ENCODE results near the gene ISL2. TPM values are rescaled to one million over a fixed set of nuclear protein-coding genes. Genes with fewer than 3 reads are reported as not detected.
A peak's percentile ranks its signal among the peaks of the same experiment; 100 is the strongest.

ISL2 gene
- total RNA-seq, 1 donor from 2014 or later: not detected

DNA sequence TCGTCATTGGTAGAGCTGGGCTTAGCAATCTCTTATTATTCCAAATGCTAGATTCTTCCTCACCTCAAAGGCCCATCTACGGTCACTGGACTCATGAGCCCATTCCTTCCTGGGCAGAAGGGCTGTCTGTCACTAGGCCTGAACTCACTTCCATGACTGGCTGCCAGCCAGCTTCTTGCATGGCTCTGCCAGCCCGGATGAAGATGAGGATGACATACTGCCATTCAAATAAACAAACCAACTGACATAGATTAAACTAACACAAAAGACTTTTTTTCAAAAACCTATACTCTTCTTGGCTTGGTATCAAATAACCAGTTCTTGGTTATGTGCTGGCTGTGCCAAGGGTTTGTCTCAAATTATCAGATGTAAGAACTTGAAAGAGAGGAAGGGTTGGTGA lies 23.8 kb downstream of the ISL2 start:
- no peak overlapping the region for H3K27ac Mint-ChIP-seq (ENCODE audit: unreplicated experiment)
- TF ChIP-seq, protein P1, sequence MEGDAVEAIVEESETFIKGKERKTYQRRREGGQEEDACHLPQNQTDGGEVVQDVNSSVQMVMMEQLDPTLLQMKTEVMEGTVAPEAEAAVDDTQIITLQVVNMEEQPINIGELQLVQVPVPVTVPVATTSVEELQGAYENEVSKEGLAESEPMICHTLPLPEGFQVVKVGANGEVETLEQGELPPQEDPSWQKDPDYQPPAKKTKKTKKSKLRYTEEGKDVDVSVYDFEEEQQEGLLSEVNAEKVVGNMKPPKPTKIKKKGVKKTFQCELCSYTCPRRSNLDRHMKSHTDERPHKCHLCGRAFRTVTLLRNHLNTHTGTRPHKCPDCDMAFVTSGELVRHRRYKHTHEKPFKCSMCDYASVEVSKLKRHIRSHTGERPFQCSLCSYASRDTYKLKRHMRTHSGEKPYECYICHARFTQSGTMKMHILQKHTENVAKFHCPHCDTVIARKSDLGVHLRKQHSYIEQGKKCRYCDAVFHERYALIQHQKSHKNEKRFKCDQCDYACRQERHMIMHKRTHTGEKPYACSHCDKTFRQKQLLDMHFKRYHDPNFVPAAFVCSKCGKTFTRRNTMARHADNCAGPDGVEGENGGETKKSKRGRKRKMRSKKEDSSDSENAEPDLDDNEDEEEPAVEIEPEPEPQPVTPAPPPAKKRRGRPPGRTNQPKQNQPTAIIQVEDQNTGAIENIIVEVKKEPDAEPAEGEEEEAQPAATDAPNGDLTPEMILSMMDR (conservative IDR thresholded peaks at IDR 0.05): no peak
- no peaks in the 10 kb centered on the region for H3K36me3 Mint-ChIP-seq (ENCODE audit: low read depth)
- H3K9me3 Mint-ChIP-seq: no peaks in the 10 kb centered on the region
- DNase-seq (ENCODE audit: low read depth, low spot score): no peak
- H3K4me3 Mint-ChIP-seq: no peak overlapping the region
- H3K4me1 Mint-ChIP-seq: no peaks in the 10 kb centered on the region
- peaks cover 2% of the 10 kb centered on the region for H3K27me3 Mint-ChIP-seq (ENCODE audit: low read depth)

DNA sequence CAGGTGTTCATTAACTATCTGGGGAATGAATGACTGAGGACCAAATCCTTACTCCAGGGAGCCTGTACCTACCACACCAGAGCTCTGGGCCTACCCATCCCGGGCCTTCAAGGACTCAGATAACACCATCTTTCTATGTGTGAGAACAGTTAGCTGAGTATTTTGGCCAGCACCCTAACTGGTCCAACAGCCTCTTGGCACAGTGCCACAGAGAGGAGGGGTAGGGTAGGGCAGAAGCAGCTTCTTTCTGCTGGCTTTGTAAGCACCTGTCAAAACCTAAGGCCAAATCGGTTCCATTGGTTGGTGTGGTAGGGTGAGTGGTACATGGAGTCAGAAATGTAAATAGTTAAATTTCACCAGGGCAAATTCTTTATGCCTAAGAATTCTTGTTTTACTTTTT lies 26.7 kb downstream of the ISL2 start:
- Mint-ChIP-seq H3K36me3 (ENCODE audit: low read depth) (no peaks in the 10 kb centered on the region), H3K4me3 (no peak overlapping the region), H3K27ac (ENCODE audit: unreplicated experiment) (no peak overlapping the region), H3K9me3 (no peaks in the 10 kb centered on the region), H3K27me3 (ENCODE audit: low read depth) (no peaks in the 10 kb centered on the region), H3K4me1 (no peaks in the 10 kb centered on the region)
- TF ChIP-seq, protein P1 (conservative IDR thresholded peaks at IDR 0.05): no peak
- DNase-seq (ENCODE audit: low read depth, low spot score): no peak

DNA sequence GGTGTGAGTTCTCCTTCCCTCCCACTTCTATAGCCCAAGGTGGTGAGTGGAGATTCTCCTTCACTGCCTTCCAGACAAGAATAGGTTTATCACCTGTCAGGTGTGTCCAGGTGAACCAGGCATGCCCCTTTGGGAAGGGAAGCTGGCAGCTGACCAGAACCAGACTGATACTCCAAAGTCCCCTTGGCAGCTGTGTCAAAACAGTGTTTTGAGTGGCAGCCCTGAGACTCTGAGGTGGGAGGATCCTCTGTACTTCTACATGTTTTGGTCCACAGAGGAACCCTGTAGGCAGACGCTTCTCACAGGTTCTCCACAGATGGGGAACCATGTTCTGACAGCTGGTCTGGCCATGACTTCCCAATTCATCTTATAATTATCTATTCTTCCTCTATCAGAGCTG lies 30.1 kb downstream of the ISL2 start:
- Mint-ChIP-seq H3K36me3 (ENCODE audit: low read depth) (no peaks in the 10 kb centered on the region), H3K27ac (ENCODE audit: unreplicated experiment) (no peak overlapping the region), H3K9me3 (no peaks in the 10 kb centered on the region), H3K4me1 (no peaks in the 10 kb centered on the region), H3K27me3 (ENCODE audit: low read depth) (no peaks in the 10 kb centered on the region), H3K4me3 (no peak overlapping the region)
- TF ChIP-seq, protein P1 (conservative IDR thresholded peaks at IDR 0.05): no peak
- no peak for DNase-seq (ENCODE audit: low read depth, low spot score)

DNA sequence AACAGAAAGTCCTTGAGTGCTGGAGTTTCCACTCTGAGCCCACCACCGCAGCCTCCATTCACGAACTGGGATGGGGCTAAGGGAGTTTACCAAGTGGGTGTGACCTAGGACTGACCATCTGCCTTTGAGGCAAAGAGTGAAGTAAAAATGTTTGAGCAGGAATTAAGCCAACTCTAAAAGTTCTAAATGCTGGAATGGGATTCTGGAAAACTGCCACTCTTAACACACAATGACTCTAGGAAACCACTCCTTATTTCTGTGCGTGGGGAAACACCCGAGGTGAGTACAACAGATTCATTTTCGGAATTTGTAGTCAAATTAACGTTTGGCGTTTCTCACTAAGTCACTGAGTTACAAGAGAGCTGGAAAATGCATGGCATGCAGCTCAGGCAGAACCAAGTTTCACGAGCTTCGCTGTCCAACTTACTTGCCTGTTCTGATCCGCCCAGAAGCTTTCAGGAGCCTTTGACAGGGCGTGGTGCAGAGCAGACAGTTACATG lies 31.6 kb downstream of the ISL2 start:
- H3K9me3 Mint-ChIP-seq: no peaks in the 10 kb centered on the region
- H3K27me3 Mint-ChIP-seq (ENCODE audit: low read depth): no peaks in the 10 kb centered on the region
- H3K4me1 Mint-ChIP-seq: no peaks in the 10 kb centered on the region
- no peaks in the 10 kb centered on the region for H3K36me3 Mint-ChIP-seq (ENCODE audit: low read depth)
- H3K4me3 Mint-ChIP-seq: no peak overlapping the region
- no peak for DNase-seq (ENCODE audit: low read depth, low spot score)
- H3K27ac Mint-ChIP-seq (ENCODE audit: unreplicated experiment): no peak overlapping the region
- TF ChIP-seq, protein P1 (conservative IDR thresholded peaks at IDR 0.05): no peak

DNA sequence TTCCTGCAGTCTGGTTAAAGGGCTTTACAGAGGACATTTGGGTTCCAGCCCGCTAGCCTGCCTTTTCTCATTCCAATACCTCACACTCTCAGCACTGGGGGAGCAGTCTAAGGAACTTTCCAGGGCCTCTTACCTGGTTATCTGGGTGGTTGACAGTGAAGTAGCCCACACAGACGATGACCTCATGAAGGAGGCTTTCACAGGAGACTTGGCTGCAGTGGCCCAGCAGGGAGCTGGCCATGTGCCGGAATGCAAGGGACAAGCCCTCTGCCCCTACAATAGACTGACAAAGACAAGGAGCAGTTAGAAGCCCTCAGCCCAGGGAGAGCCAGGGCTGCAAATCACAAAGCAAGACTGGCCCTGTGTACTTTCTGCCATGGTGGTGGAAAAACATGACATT lies 39.5 kb downstream of the ISL2 start:
- no peaks in the 10 kb centered on the region for H3K9me3 Mint-ChIP-seq
- no peak overlapping the region for H3K27ac Mint-ChIP-seq (ENCODE audit: unreplicated experiment)
- no peak overlapping the region for H3K4me3 Mint-ChIP-seq
- H3K4me1 Mint-ChIP-seq: peaks cover 11% of the 10 kb centered on the region
- no peaks in the 10 kb centered on the region for H3K27me3 Mint-ChIP-seq (ENCODE audit: low read depth)
- DNase-seq (ENCODE audit: low read depth, low spot score): no peak
- TF ChIP-seq, protein P1 (conservative IDR thresholded peaks at IDR 0.05): no peak
- H3K36me3 Mint-ChIP-seq (ENCODE audit: low read depth): no peaks in the 10 kb centered on the region

DNA sequence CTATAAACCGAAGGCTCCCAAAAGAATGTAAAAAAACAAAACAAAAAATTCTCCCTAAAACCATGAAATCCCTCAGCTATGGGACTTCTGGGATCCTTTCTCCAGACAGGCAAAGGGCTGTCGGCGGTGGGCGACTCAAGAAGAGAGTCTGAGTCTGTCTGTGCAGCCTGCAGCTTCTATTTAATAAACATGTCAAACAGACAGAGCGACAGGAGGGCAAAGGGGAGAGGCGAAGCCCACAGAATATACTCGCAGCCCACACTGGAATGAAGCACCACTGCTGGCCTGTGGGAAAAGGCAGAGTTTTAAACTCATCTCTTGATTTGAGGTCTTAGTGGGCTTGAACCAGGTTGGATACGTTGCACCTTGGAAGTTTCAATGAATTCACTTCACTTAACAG lies 40.2 kb downstream of the ISL2 start:
- DNase-seq (ENCODE audit: low read depth, low spot score): peak; percentile 3
- no peaks in the 10 kb centered on the region for H3K9me3 Mint-ChIP-seq
- no peak overlapping the region for H3K4me3 Mint-ChIP-seq
- no peak overlapping the region for H3K27ac Mint-ChIP-seq (ENCODE audit: unreplicated experiment)
- H3K4me1 Mint-ChIP-seq: peaks cover 11% of the 10 kb centered on the region
- TF ChIP-seq, protein P1 (conservative IDR thresholded peaks at IDR 0.05): no peak
- H3K36me3 Mint-ChIP-seq (ENCODE audit: low read depth): no peaks in the 10 kb centered on the region
- H3K27me3 Mint-ChIP-seq (ENCODE audit: low read depth): no peaks in the 10 kb centered on the region

Data from neural crest cell (in vitro differentiated cells).